HG03457 (cell line): Measurements from ENCODE around the gene ADH1C.
"Not testable (repeated sequence)": the region's sequence is repeated elsewhere in the genome, so short reads cannot be mapped to it uniquely, and the experiment has no call there.

Experiments
- ATAC-seq: cut with Tn5 transposase; IDR thresholded peaks from one replicate; pipeline ENCODE4 v1.9.1; 2021; ENCODE audit warnings: moderate number of reproducible peaks; ENCODE audit not compliant: unreplicated experiment

The ADH1C gene

DNA sequence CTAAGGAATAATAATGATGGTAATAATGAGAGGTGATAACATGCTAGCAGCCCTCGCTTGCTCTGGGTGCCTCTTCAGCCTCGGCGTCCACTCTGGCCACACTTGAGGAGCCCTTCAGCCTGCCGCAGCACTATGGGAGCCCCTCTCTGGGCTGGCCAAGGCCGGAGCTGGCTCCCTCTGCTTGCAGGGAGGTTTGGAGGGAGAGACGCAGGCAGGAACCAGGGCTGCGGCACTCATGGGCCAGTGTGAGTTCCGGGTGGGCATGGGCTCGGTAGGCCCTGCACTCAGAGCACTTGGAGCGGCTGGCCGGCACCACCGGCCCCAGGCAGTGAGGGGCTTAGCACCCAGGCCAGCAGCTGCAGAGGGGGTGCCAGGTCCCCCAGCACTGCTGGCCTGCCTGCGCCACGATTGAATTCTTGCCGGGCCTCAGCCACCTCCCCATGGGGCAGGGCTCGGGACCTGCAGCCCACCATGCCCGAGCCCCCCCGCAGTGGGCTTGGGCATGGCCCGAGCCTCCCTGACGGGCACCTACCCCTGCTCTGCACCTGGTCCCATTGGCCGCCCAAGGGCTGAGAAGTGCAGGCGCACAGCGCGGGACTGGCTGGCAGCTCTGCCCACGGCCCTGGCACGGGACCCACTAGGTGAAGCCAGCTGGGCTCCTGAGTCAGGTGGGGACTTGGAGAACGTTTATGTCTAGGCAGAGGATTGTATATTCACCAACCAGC is 7.1 kb upstream of the ADH1C start:
- ATAC-seq, result no peak

DNA sequence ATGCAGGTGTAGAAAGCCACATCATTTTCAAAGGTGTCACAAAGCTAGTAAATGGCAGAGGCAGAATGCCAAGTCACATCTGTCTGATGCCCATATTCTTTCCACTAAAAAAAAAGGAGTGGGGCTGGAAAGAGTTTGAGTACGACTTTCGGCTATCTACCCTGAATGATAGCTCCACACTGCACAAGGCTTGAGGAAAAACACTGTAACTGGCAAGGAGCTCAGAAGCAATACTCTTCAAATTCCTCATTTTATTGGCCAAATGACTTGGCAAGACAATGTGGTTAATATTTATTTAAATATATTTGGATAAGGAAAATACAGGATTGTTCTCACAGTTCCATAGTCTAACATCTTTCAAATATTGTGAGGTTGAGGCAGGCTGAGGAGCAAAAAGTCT is 5.4 kb upstream of the ADH1C start:
- no peak for ATAC-seq

DNA sequence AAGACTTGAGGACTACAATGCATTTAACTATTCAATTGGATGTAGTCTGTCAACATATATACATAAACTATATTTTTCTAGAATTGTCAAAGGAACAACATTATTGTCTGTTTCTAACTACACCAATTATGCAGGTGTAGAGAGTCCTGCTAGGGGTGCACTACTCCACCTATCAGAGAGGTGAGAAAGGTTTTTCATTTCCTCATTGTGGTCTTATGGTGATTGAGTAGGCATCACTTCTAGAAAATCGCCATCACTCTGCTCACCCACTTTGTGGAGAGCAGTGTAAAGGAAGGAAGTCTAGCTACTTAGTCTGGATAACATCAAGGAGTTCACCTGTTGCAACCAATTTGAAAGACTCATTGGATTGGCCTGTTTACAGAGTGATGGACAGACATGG is 4.4 kb upstream of the ADH1C start:
- peak; percentile 87 for ATAC-seq

DNA sequence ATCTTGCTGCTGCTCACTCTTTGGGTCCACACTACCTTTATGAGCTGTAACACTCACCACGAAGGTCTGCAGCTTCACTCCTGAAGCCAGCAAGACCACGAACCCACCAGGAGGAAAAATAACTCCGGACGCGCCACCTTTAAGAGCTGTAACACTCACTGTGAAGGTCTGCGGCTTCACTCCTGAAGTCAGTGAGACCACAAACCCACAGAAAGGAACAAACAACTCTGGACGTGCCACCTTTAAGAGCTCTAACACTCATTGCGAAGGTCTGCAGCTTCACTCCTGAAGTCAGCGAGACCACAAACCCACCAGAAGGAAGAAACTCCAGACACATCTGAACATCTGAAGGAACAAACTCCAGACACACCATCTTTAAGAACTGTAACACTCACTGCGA is 3.6 kb upstream of the ADH1C start:
- ATAC-seq, result not testable (repeated sequence)

DNA sequence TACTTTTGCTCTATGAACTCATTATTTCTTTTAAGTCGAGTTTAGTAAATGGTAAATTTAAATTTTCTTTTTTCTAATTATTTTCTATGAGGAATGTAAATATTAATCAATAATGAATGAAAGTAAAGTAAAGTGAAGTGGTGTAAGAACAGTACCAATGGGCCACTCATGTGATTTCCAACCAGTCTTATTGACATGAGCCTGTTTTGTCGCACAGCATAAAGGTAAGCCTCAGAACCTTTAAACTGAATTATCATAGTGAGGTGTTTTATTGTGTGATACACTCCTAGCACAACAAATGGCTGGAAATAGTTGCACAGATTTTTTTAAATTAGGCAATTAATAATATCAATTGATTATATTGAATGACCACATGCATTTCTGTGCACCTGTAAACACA is 1.1 kb downstream of the ADH1C start:
- ATAC-seq, result no peak

DNA sequence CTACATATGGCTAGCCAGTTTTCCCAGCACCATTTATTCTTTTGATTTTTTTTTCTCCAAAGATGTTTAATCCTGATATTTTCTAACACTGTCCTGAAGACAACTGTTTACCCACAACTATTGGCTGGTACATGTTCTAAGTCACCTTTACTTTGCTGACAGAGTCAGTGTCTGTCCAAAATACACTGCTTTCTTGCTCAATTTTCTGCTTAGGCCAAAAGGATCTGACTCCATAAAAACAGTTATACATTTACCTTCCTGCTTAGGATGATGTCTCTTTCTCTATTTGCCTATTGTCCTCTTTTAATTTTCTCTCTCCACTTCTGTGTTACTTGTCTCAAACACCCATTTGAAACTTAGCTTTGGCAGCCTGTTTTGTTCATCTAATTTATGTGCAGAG is 3.2 kb downstream of the ADH1C start:
- no peak for ATAC-seq

DNA sequence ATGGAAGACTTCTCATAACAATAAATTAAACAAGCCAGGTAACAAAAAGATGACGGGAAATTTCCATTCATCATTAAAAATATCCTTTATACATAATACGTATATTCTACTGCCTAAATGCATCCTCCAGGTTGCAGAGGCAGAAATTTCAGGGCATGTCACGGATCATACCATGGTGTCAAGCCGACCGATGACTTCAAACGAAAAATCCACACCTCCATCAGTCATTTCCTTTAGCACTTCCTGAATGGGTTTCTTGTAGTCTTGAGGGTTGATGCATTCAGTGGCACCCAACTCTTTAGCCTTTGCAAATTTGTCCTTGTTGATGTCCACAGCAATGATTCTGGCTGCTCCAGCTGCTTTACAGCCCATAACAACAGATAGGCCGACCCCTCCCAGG is 9.9 kb downstream of the ADH1C start:
- not testable (repeated sequence) for ATAC-seq

DNA sequence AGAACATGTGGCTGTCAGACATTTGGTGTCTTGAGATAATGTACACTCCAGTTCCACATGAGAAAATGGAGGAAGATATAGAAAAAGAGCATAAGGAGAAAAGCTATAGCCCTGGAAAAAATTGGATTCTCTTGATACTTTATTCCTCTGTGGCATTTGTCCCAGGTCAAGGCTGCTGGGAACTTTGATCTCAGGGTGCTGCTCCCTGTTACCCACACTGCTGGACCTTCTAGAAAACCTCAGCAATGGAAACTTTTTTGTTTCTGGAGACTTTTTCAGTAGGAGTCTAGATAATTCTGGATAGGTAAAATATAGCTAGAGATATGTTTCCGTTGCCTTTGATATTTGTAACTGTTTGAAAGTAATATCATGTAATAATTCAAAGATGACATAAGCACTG is 11.1 kb downstream of the ADH1C start:
- ATAC-seq, result no peak

DNA sequence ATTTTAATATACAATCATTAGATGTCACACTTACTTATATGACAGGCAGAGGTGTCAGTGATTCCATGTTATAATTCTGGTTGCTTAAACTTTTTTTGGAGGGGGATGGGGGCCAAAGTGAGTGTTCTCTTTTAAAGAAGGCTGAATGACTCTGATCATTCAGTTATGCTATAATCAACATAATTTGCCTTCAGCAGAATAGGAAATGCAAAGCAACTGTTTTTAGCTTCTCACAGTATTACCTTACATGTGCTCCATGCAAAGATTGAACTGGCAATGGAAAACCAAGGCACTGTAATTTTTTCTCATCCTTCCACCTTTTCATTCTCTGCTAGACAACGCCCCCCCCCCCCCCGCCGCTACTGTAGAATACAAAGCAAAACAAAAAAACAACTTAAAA is 13.4 kb downstream of the ADH1C start:
- ATAC-seq, result no peak

DNA sequence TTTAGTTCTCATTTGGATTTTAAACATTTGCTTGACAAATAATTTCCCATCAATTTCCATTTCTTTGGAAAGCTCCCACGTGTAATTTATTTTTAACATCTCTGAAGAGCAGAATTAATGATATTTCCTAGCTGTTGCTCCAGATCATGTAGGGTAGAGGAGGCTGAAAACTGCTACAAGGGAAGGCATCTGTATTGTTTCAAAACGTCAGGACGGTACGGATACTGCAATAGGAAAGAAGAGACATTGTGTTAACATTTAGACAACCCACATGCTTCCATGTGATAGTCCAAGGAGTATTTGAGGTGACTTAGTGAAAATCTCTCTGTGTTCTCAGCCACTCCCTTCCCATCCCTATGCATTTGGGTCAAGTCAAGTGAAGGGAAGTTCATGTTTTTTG is 16.0 kb downstream of the ADH1C start:
- ATAC-seq, result no peak

DNA sequence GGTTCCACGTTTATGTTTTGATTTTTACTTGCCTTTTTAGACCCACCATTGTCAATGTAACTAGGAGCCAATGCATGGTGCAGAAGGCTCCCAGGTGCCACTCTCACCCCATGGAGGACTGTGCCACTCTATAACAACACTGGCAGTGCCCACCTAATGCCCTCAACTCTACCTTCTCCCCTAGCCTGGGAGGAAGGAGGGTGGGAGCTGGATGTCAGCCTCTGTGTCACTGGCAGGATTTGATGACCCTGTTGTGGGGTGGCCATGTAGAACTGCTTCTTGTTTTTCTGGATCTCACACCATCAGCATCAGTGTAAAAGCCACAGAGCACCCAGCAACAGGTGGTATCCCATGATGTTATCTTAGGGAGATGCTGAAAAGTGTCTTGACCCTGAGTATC is 17.7 kb downstream of the ADH1C start:
- ATAC-seq, result no peak

DNA sequence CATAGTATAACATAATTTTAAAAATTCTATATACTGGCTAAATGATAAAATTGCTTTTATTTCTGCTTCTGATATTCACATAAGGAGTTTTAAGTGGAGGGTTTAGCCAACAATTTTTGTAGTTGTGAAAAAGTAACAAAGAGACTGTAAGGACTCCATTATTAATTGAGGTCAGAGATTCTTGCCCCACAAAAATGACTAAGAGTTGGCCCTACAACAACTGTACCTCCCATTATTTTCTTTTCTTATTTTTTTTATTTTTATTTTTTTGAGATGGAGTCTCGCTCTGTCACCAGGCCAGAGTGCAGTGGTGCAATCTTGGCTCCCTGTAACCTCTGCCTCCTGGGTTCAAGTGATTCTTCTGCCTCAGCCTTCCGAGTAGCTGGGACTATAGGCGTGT is 21.9 kb downstream of the ADH1C start:
- no peak for ATAC-seq

DNA sequence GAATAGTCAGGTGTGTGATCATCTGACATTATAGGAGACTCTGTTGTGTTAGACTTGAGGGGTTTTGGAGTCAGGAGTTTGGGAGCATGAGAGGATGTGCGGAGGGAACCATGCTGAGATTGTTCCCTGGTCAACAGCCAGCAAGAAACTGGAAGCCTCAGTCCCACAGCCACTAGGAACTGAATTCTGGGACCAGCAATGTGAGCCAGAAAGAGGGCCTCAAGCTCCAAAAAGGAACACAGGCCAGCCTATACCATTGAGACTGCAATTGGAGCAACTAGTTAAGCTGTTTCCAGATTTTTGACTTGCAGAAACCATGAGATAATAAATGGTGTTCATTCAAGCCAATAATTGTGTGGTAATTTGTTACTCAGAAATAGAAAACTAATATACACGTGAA is 22.7 kb downstream of the ADH1C start:
- ATAC-seq, result no peak

DNA sequence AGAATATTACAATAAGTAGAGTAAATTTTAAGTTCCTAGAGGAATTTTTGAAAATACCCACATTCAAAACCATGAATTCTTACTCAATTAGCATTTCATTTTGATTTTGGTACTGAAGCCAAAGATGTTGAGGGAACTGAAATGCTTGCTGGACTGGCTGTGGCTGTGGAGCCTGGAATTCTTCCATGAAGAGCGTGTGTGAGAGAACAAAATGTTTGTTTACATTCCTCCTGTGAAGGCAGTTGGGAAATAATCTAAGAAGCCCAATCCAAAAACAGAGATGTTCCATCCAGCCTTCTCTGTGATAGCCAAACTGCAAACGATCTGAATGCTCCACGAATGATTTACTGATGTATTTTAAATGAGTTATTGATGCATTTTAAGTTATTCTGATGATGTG is 27.6 kb downstream of the ADH1C start:
- no peak for ATAC-seq

DNA sequence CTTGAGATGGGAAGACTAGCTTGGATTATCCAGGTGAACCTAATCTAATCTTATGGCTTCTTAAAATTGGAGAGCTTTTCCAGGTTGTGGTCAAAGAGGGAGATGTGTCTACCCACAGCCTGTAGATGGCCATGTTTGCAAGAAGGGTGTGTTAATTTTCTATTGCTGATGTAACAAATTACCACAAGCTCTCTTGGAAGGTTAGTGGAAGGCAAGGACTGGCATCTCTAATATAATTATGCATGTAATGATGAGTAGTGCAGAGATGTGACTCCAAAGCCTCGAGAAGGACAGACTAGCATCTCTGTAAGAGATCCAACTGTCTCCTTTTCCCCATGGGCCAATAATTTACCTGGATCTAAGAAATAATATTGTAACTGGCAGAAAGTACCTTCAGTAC is 28.2 kb downstream of the ADH1C start:
- no peak for ATAC-seq

DNA sequence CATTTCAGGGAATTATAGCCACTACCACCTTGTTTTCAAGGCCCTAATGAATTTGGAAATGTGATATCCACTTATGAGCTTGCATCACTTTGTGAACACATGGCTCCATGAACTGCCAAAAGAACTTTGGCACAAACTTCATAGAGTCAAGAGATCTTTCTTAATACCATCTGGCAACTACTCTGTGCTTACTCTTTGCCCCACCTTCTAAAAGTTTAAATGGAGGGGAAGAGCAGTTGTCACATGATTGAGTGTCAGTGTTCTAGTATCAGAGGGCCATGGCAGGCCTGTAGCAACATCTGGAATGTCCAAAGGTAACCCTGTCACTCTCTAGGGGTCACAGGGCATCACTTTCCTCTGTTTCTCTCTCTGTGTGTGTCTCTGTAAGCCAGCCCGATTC is 28.8 kb downstream of the ADH1C start:
- ATAC-seq, result no peak

DNA sequence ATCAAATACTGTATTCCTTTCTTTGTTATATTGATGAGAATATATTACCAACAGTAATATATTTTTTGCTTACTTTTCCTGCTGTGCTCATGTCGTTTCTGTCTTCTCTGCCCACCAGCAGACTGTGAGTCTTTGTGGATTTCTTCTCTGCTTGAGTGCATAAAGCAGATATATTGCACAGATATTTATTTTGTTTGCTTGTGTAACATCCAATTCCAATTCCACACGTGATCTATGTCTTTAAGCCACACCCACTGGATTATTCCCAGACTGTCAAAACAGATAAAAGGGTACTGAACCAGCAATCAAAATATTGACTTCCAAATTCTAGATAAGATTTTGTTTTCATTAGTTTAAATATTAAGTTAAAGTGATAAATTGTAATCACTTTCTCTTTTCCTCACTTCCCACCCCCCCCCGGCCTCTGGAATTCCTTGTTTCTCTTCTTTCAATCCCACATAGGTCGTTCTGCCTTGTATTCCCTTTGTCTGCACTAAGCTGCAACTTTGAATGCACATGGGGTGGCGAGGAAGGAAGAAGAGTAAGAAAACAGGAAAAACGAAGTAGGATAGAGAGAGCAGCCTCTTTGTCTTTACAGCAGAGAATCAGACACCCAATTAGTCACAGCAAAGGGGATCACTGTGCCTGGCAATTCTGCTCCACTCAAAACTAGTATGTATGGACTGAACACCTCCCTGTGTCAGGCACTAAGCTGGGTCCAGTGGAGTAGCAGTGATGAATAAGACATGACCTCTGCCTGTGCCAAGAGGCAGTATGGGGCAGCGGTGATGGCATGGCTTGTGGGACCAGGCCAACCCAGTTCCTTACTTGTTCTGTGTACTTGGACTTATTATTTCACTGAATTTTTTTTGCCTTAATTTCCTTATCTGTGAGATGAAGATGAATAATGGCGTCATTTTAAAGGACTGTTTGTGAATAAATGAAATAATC is 31.0 kb downstream of the ADH1C start, which contains the start of gene ADH1B:
ADH1B (minus strand) TSS at position 161 of the 951 bp plus-strand sequence; CDS start at position 91, 70 bp downstream.
- ATAC-seq, result no peak

DNA sequence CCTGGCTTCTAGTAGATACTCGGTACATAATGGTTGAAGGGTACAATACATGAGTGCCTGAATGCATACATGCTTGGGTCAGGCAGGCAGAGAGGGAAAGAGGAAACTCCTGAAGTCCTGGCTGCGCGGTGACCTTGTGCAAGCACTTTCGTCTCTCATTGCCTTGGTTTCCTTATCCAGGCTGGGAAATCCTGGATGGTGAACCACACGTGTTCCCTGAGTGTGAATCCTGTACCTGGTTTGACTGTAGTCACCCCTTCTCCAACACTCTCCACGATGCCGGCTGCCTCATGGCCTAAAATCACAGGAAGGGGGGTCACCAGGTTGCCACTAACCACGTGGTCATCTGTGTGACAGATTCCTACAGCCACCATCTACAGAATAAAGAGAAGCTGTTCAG is 34.7 kb downstream of the ADH1C start:
- not testable (repeated sequence) for ATAC-seq

DNA sequence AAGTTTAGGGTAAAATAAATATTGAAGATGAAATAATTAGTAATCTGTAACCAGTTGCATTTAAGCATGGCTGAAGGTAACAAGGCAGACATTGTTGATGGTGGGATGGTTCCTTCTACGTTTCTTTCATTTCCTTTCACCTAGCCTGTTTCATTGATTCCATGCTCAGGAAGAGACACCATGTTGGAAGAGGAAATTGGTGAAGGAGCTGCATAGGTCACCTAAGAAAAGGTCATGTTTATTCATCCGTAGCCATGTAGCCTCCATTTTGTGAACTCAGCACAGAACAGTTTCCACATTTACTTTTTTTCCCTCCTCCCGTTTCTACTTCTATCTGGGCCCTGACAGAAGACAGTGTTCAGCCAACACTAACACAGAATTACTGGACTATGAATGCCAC is 35.2 kb downstream of the ADH1C start:
- no peak for ATAC-seq

DNA sequence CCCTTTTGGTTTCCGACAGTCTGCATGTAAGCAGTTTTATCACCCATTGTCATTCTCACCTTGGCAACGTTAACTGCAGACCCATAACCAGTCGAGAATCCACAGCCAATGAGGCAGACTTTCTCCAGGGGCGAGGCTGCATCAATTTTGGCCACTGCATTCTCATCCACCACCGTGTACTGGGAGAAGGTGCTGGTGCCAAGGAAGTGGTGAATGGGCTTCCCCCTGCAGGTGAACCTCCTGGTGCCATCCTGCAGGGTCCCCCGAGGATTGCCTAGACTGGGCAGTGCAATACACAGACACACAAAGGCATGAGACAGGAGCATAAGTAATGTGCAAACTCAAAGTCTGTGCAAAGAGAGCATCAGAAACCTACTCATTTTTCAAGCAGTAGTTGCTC is 36.7 kb downstream of the ADH1C start:
- ATAC-seq, result no peak

DNA sequence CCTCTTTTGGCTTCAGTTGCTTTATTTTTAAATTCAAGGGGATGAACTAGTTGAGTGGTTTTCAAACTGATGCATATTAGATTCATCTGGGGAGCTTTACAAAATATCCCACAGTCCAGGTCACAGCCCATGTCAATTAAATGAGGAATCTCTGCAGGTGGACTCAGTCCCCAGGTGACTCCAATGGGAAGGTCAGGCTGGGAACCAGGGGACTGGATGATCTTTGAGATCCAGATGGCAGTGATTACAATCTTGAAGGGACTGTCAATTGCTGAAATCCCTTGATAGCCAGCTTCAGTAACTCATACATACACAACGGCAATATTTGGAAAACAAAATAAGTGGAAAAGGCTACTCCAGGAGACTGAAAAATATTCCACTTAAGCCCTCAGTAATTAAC is 38.3 kb downstream of the ADH1C start:
- ATAC-seq, result no peak

DNA sequence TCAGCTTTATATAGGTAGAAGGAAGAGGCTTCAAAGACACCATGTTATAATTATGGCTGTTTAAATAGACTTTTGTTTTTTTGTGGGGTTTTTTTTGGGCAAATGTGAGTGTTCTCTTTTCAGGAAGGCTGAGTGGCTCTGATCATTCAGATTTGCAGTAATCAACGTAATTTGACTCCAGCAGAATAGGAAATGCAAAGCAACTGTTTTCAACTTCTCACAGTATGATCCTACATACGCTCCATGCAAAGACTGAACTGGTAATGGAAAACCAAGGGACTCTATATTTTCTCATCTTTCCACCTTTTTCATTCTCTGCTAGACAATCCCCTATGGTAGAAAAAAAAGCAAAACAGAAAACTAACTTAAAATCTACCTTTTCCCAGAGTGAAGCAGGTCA is 42.2 kb downstream of the ADH1C start:
- no peak for ATAC-seq
